GDM1 (cell line): ENCODE measurements around the gene EFNA5.

Source experiments
- DNase-seq: peaks from one replicate; lab custom pipeline; 2025; lab: John Stamatoyannopoulos, UW

The EFNA5 gene

GRCh38 chr5:107570805-107571531, 99.8 kb downstream of the EFNA5 start:
- no peak for DNase-seq

- no peak for DNase-seq
These were observed 100.6 kb downstream of the EFNA5 start for GRCh38 chr5:107570181-107570580.

- DNase-seq: no peak
These were observed 102.7 kb downstream of the EFNA5 start for GRCh38 chr5:107567901-107568671.

- DNase-seq: no peak
These were observed 103.8 kb downstream of the EFNA5 start for GRCh38 chr5:107566986-107567385.

GRCh38 chr5:107565791-107566767, 104.7 kb downstream of the EFNA5 start:
- DNase-seq: no peak

GRCh38 chr5:107564931-107565372, 105.8 kb downstream of the EFNA5 start:
- no peak for DNase-seq

- no peak for DNase-seq
These were observed 106.7 kb downstream of the EFNA5 start for GRCh38 chr5:107563959-107564544.

GRCh38 chr5:107560377-107560776, 110.4 kb downstream of the EFNA5 start:
- DNase-seq: no peak

- DNase-seq: no peak
These were observed 111.8 kb downstream of the EFNA5 start for GRCh38 chr5:107558823-107559375.

GRCh38 chr5:107557051-107557658, 113.6 kb downstream of the EFNA5 start:
- DNase-seq: no peak

- DNase-seq: no peak
These were observed 114.2 kb downstream of the EFNA5 start for GRCh38 chr5:107556575-107556974.

GRCh38 chr5:107555425-107556090, 115.2 kb downstream of the EFNA5 start:
- no peak for DNase-seq

GRCh38 chr5:107554776-107555424, 115.8 kb downstream of the EFNA5 start:
- no peak for DNase-seq

- no peak for DNase-seq
These were observed 117.6 kb downstream of the EFNA5 start for GRCh38 chr5:107553117-107553555.

- DNase-seq: no peak
These were observed 119.6 kb downstream of the EFNA5 start for GRCh38 chr5:107551088-107551487.

- no peak for DNase-seq
These were observed 121.2 kb downstream of the EFNA5 start for GRCh38 chr5:107549567-107549966.

GRCh38 chr5:107548477-107548876, 122.3 kb downstream of the EFNA5 start:
- no peak for DNase-seq

GRCh38 chr5:107546719-107547118, 124.0 kb downstream of the EFNA5 start:
- DNase-seq: no peak

GRCh38 chr5:107545486-107545885, 125.3 kb downstream of the EFNA5 start:
- DNase-seq: no peak

- no peak for DNase-seq
These were observed 125.8 kb downstream of the EFNA5 start for GRCh38 chr5:107544967-107545366.
